ENCODE measurements around the gene TBC1D24. TPM values are rescaled to one million over a fixed set of nuclear protein-coding genes. Genes with fewer than 3 reads are reported as not detected.

TBC1D24 gene
- total RNA-seq, 1 donor from 2014 or later, result 24.9 TPM

Small RNA genes within 50 kb of the gene (microRNA-seq; reads per million reads assigned to microRNA genes)
- not detected for gene MIR3178 (ENCODE audit: borderline number of aligned reads)
- not detected for gene MIR6767 (ENCODE audit: borderline number of aligned reads)
- not detected for gene MIR6768 (ENCODE audit: borderline number of aligned reads)

Other genes starting within 250 kb of the TBC1D24 start
- gene DNASE1L2, start 238.7 kb upstream of the TBC1D24 start, total RNA-seq, result 0.39 TPM
- gene ECI1, start 223.5 kb upstream of the TBC1D24 start, total RNA-seq, result 44.4 TPM
- 123 TPM for gene RNPS1, start 207.0 kb upstream of the TBC1D24 start, total RNA-seq
- 19.5 TPM for gene ABCA3, start 134.4 kb upstream of the TBC1D24 start, total RNA-seq
- 3.9 TPM for gene CCNF, start 45.7 kb upstream of the TBC1D24 start, total RNA-seq
- gene TEDC2, start 15.0 kb upstream of the TBC1D24 start, total RNA-seq, result not detected
- gene NTN3, start 3.8 kb upstream of the TBC1D24 start, total RNA-seq, result not detected
- gene ATP6V0C, start 38.8 kb downstream of the TBC1D24 start, total RNA-seq, result 203 TPM
- 45.3 TPM for gene AMDHD2, start 45.2 kb downstream of the TBC1D24 start, total RNA-seq
- gene CEMP1, start 56.3 kb downstream of the TBC1D24 start, total RNA-seq, result not detected
- 43.0 TPM for gene PDPK1, start 62.9 kb downstream of the TBC1D24 start, total RNA-seq
- 18.5 TPM for gene KCTD5, start 207.4 kb downstream of the TBC1D24 start, total RNA-seq
- 0.48 TPM for gene PRSS27, start 245.1 kb downstream of the TBC1D24 start, total RNA-seq

Data from mesenteric fat pad (tissue), 1 donor.